T-helper 1 cell treated with Interleukin-12 subunit alpha and Interleukin-12 subunit beta and Interleukin-4 antibody, amounts not matched to agents 30 ng/mL and 1 ng/mL, for 36 hours (primary cell): Measurements from ENCODE around the gene FAM25A. TPM values are rescaled to one million over a fixed set of nuclear protein-coding genes. Genes with fewer than 3 reads are reported as not detected.

Source experiments
- intact Hi-C: fragments of 100-400 bp; cut with micrococcal nuclease; formaldehyde crosslinking; loops from one replicate; pipeline ENCODE4 v1.15.1; 2024
- total RNA-seq: library from RNA; stranded (reverse); gene quantifications from 2 replicates; pipeline ENCODE4 v1.2.3, GENCODE V29; 2022

Gene FAM25A
- total RNA-seq, 1 donor from 2014 or later: not detected

DNA sequence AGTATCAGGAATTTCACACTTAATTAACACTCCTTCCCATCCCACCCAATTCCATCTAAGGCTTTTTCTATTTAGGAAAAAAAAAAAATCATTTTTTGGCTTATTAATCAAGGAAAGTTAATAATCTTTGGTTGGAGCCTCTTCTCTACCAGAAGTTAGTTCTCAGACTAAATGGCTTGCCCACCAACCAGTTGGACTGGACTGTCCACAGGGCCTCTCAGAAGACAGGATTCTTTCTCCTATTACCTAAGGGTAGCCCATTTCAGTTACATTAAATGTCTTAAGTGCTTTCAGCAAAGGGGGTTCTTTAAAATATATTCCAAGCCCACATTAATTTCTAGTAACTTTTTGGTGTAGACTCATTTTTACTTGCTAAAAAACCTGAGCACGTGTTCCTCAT lies 39.3 kb downstream of the FAM25A start:
- intact Hi-C loops: no loop called here

GRCh38 chr10:87060280-87060928 lies 40.3 kb downstream of the FAM25A start:
- intact Hi-C loops: no loop called here

GRCh38 chr10:87064651-87065050 lies 44.6 kb downstream of the FAM25A start:
- intact Hi-C loops: no loop called here

DNA sequence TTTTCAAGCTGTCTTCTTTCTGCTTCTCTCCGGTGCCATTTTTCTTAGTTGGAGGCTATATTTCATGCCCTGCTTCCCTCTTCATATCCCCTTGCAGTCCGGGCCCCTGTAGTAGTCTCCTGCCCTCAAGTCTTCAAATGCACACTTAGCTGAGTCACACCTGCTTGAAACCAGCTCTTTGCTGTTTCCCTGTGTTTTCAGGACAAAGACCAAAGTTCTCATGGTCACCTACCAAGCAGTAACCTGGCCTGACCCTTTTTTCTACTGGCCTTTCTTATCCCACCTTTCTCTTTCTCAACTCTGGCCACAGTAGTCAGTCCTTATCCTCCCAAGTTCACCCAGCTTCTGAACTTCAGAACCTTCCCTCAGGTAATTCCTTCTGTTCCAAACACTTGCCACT lies 46.1 kb downstream of the FAM25A start:
- intact Hi-C loops: no loop called here

DNA sequence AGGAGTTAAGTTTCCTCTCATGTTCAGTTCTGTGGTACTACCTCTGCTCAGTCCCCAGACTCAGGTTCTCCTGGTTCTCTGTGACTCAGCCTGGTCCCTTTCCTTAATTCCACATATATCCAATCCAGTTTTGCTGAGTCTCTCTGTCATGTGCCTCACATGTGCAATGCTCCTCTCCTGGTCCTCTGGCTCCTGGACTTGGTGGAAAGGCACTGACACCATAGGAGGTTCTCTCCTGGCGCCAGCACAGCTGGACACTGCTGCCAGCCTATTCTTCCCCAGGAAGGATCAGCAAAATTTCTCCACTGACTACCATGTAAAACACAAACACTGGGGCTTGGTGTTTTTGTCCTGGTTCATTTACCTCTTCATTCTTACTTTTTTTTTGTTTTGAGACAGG lies 46.8 kb downstream of the FAM25A start:
- intact Hi-C loops: no loop called here

DNA sequence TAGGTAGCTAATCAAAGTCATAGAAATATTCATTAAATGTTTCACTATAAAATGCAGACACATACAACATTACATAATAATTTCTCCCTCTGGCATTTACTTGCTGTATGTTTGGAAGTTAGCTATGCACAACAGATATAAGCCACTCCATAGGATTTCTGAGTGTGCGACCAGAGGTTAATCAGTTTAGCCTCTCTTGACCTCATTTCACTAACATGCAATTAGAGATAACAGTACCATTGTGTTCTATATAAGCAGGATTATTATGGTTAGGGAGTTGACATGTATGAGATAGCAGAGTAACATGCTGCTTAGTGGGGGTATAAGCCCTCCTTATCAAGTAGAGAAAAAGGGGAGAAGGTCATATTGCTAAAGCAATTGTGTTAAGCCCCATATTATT lies 48.2 kb downstream of the FAM25A start:
- intact Hi-C loops: no loop called here

DNA sequence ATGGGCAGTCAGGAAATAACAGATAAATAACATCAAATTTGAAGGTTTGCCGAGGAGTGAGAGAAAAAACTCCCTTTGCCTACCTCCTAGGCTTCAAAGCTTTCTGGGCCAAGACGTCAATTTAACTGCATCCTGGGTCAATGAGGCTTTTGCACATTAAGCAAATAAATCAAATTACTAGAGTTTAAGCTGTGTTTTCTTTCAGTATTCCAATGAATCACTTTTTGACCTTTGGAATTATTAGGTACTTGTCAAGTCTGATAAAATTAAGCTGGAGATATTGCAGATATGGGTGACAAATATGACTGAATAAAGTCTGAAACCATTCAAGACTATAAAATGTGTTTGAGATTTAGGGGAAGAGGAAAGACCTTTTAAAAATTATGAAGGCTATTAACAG lies 52.4 kb downstream of the FAM25A start:
- intact Hi-C loops: no loop called here

Other genes starting within 250 kb of the FAM25A start
- gene MMRN2, start 62.7 kb upstream of the FAM25A start, total RNA-seq: not detected in 2 replicates
- 0.29 TPM in 1 of 2 replicates, not detected in the other for gene SNCG, start 61.7 kb upstream of the FAM25A start, total RNA-seq
- gene ADIRF, start 51.8 kb upstream of the FAM25A start, total RNA-seq: not detected in 2 replicates
- gene GLUD1, start 74.5 kb downstream of the FAM25A start, total RNA-seq: 108 and 110 TPM in 2 replicates
- gene SHLD2, start 74.9 kb downstream of the FAM25A start, total RNA-seq: 34.7 and 35.2 TPM in 2 replicates
- gene NUTM2A, start 205.2 kb downstream of the FAM25A start, total RNA-seq: 0.12 and 0.80 TPM in 2 replicates